Adrenal gland (tissue), 12 donors: ENCODE measurements around the gene CDX2. TPM values are rescaled to one million over a fixed set of nuclear protein-coding genes. Genes with fewer than 3 reads are reported as not detected.
A peak's percentile ranks its signal among the peaks of the same experiment; 100 is the strongest.

Experiments used
- DNase-seq, 7 donors: peaks; one replicate each; pipeline ENCODE4 v3.0.0-alpha.2; 2019 to 2020
- H3K27ac ChIP-seq, 5 donors: fragments of 200-600 bp; sonication (generic) in 4 of 5; 1 replicate in 3 of 5; 2 replicates in 2 of 5; pipeline versions ENCODE4 v1.5.1 to v1.8.0; 2016 to 2020; ENCODE audit warnings: mild to moderate bottlenecking in 1 of 5
- H3K27me3 ChIP-seq: fragments of 200-600 bp; 2 replicates; pipeline ENCODE4 v1.8.0; 2021
- H3K36me3 ChIP-seq, 2 donors: fragments of 200-600 bp; replicated peaks in 1 of 2; 1 replicate in 1 of 2; 2 replicates in 1 of 2; pipeline versions ENCODE4 v1.5.1 to v1.8.0; 2018 to 2022
- H3K4me1 ChIP-seq, 2 donors: fragments of 200-600 bp; replicated peaks in 1 of 2; 1 replicate in 1 of 2; 2 replicates in 1 of 2; pipeline versions ENCODE4 v1.5.1 to v1.8.0; 2018 to 2021
- H3K4me3 ChIP-seq, 4 donors: fragments of 200-600 bp; sonication (generic) in 3 of 4; one replicate each; pipeline ENCODE4 v1.5.1; 2016 to 2018
- H3K9me3 ChIP-seq, 3 donors: fragments of 200-600 bp; sonication (generic) in 1 of 3; replicated peaks in 1 of 3; 1 replicate in 2 of 3; 2 replicates in 1 of 3; pipeline versions ENCODE4 v1.5.1 to v1.8.0; 2016 to 2021
- POLR2A ChIP-seq, 2 donors: fragments of 450-650 bp; IDR thresholded peaks; one replicate each; pipeline ENCODE4 v1.6.1; 2017; ENCODE audit warnings: antibody characterized with exemption in 2 of 2, mild to moderate bottlenecking in 2 of 2, moderate library complexity in 1 of 2
- WGBS, 4 donors: extraction: QIAGEN DNeasy Blood & Tissue Kit in 2 of 4; methylation state at CpG; one replicate each; pipeline versions ENCODE4 v1.1.5 to v1.1.7; 2013 to 2017; 5-methylcytosine and 5-hydroxymethylcytosine counted together
- intact Hi-C, 2 donors: fragments of 100-400 bp; cut with DNase I; formaldehyde crosslinking; loops; one replicate each; pipeline versions ENCODE4 v1.14.1 to v1.15.0; 2022 to 2023
- polyA plus RNA-seq, 3 donors: library from polyadenylated mRNA; stranded (reverse); fragments of 200-250 nt in 2 of 3; fragments of 350-450 nt in 1 of 3; fragmentation: Illumina TruSeq in 1 of 3; extraction: RNeasy Lipid Tissue Mini Kit (QIAGEN cat#74804) in 1 of 3; gene quantifications; one replicate each; pipeline ENCODE4 v1.2.3, GENCODE V29; 2013 to 2014
- total RNA-seq, 9 donors: library from RNA; depleted of rRNA in 4 of 9; stranded (reverse); fragments of >200 nt in 4 of 9; fragments of 120-200 nt in 1 of 9; fragmentation: NEBNext Ultra II Directional in 1 of 9; extraction: Animal tissue kit (Norgen Biotek cat#: 25700) in 1 of 9; gene quantifications; one replicate each; pipeline versions ENCODE4 v1.1.0 to v1.2.4, GENCODE V29; 2013 to 2023
- TF ChIP-seq, protein P1 (sequence below), 6 experiments: fragments of 450-650 bp in 4 of 6; fragments of 200-600 bp in 2 of 6; sonication (generic) in 1 of 6; IDR thresholded peaks; 1 replicate in 5 of 6; 2 replicates in 1 of 6; pipeline versions ENCODE4 v1.5.1 to v1.8.0; 2016 to 2021; ENCODE audit warnings: antibody characterized with exemption in 6 of 6, mild to moderate bottlenecking in 2 of 6, moderate library complexity in 1 of 6
- donor health status: healthy with polysubstance abuse.
- donor health status: Bipolar disorder and iron deficiency.
- donor health status: DM: yes; HTN: yes; CAD: no.
- donor health status: DM: no; HTN: no; CAD: no.
- donor health status: DM: no; HTN: no; CAD: no.
- donor health status: DM: yes; HTN: yes; CAD: no.

CDX2 gene
- total and polyA plus RNA-seq, 12 donors: 0.08 to 0.14 TPM; not detected in 10

DNA sequence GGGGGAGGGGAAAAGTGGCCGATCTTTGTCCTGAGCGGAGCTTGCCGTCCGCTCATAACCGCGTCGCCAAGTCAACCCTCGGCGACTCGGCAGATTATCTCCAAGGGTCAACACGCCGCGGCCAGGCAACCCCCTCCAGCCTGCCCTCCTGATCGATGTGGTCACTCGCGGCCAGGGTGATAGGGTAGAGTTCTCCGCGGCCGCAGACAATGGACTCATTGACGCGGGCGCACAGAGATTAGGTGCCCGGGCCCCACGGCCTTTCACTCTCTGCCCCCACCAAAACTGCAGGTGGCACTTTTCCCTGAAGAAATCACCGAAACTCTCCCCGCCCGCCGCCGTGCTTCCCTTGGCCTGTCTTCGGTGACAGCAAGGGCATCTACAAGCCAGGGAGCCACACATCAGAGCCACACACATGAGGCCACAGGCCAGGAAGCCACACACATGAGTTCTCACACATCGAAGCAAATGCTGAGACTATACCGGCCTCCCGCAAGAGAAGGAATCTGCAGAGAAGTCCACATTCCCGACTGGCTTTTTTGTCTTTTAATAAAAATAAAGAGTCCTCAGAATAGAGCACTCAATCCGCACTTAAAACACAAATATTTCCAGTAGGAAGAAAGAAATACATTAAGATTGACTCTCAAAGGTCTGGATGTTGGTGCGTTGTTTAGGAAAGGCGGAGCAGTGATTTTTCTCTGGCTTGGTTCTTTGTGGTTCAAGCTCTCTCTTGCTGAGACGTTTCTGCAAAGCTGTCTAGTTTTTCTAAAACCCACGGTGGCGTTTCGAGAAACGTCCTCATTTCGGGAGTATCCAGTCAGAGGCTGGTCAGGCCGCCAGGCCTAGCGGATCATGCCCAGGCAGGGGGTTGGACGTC lies 50.8 kb downstream of the CDX2 start:
- H3K4me3 ChIP-seq: no peak overlapping the region
- H3K4me1 ChIP-seq: peaks cover 13 to 25% of the 10 kb centered on the region in 2 donors
- no peak for DNase-seq
- no peak overlapping the region for H3K27ac ChIP-seq
- H3K36me3 ChIP-seq: no peaks in the 10 kb centered on the region
- peaks cover 93% of the 10 kb centered on the region for H3K27me3 ChIP-seq
- intact Hi-C loops: no loop called here
- no peaks in the 10 kb centered on the region for H3K9me3 ChIP-seq
- WGBS, 4 donors: 15 to 31% (median 18%) methylated on average over 20 to 46 of the region's 46 CpGs
- TF ChIP-seq, protein P1, sequence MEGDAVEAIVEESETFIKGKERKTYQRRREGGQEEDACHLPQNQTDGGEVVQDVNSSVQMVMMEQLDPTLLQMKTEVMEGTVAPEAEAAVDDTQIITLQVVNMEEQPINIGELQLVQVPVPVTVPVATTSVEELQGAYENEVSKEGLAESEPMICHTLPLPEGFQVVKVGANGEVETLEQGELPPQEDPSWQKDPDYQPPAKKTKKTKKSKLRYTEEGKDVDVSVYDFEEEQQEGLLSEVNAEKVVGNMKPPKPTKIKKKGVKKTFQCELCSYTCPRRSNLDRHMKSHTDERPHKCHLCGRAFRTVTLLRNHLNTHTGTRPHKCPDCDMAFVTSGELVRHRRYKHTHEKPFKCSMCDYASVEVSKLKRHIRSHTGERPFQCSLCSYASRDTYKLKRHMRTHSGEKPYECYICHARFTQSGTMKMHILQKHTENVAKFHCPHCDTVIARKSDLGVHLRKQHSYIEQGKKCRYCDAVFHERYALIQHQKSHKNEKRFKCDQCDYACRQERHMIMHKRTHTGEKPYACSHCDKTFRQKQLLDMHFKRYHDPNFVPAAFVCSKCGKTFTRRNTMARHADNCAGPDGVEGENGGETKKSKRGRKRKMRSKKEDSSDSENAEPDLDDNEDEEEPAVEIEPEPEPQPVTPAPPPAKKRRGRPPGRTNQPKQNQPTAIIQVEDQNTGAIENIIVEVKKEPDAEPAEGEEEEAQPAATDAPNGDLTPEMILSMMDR (IDR thresholded peaks at IDR 0.05): no peak
- TF ChIP-seq POLR2A (IDR thresholded peaks at IDR 0.05): no peak

DNA sequence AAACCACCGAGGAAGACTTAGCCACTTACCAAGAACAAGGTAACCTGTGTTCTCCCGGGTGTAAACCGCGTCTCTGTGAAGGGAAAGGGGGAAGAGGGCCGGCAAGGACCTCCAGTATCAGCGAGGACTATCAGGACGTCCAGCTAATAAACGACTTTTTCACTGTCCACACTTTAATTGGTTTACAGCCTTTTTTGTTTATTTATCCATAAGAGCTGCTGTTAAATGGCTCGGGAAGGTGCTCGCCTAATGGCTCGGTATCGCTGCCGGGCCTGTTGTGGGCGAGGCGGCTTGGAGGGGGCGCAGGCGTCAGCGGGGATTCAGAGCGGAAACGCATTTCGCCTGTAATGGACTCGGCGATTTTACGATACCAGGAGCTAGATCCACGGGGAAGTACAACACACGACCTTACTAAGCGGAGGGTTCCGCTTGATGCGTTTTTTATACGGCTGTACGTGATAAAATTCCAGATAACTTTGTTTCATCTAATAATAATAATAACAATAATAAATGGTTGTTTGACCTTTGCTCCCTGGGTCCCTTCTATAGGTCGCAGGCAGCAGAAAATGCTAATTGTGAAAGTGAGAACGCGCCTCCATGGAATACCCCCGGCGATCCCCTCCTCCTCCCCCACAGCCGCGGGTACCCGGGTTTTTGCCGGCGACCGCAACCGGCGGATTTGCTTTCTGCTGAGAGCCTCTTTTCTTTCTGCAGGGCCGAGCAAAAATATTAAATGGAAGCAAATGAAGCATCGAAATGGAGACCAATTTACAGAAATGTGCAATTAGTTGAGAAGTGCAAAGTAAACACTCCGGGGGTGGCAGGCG lies 51.8 kb downstream of the CDX2 start:
- H3K36me3 ChIP-seq: no peaks in the 10 kb centered on the region
- no peak for DNase-seq
- WGBS, 4 donors: 7 to 8% (median 7%) methylated on average over 47 to 48 of the region's 48 CpGs
- H3K27ac ChIP-seq: no peak overlapping the region
- peaks cover 89% of the 10 kb centered on the region for H3K27me3 ChIP-seq
- TF ChIP-seq POLR2A (IDR thresholded peaks at IDR 0.05): no peak
- TF ChIP-seq, protein P1 (IDR thresholded peaks at IDR 0.05): no peak
- H3K9me3 ChIP-seq: no peaks in the 10 kb centered on the region
- H3K4me1 ChIP-seq: peaks cover 13 to 25% of the 10 kb centered on the region in 2 donors
- intact Hi-C loops: no loop called here
- peak overlapping the region in 1 of 4 donors; percentile 17 for H3K4me3 ChIP-seq

DNA sequence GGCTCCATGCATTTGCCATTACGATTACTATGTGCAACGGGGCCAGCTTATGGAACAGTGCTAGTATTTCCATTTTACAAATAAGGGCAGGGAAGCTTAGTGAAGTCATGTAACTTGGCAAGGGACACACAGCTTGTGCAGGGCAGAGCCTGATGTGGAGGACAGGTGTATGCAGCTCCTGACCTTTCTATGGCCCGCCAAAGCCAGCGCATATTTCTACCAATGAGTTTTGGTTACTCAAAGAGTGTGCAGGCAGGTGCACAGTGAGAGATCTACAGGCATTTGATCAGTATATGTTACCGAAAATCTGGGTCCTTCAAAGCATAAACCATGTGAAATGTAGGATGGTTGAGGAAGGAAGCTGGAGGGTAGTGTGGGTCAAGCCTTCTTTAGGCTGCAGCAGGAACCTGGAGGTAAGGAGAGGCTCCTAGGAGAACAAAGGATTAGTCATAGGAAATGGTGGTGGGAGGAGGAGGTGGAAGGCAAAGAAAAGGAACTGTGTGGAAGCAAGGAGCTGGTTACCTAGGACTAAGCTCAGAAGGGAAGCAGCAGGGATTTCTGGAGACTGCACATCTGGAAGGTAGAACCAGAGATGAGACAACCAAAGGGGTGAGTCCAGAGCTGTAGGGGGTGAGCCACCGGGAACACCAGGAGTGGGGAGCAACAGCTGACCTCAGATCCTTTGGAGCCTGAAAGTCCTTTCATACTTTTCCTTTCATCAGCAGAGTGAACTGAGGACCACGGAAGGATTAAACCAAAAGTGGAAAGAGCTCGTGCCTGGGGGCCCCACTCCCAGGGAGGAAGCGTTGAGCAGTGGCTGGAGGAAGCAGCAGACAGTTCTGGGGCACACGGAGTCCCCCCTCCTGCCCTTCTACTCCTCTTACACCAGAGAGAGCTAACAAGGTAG lies 53.6 kb downstream of the CDX2 start:
- peaks cover 76% of the 10 kb centered on the region for H3K27me3 ChIP-seq
- H3K4me1 ChIP-seq: peaks cover 4 to 13% of the 10 kb centered on the region in 2 donors
- H3K36me3 ChIP-seq: no peaks in the 10 kb centered on the region
- no peak overlapping the region for H3K27ac ChIP-seq
- intact Hi-C loops: no loop called here
- WGBS, 4 donors: 40 to 55% (median 49%) methylated on average over 10 of the region's 10 CpGs
- no peak for TF ChIP-seq POLR2A (IDR thresholded peaks at IDR 0.05)
- TF ChIP-seq, protein P1 (IDR thresholded peaks at IDR 0.05): no peak
- DNase-seq: no peak
- H3K9me3 ChIP-seq: no peaks in the 10 kb centered on the region
- no peak overlapping the region for H3K4me3 ChIP-seq
